NCI-H2107 treated with DMSO at 0.1 percent for 48 hours (cell line): ENCODE data around the gene ATG4A.

Experiments
- DNase-seq: peaks from one replicate; lab custom pipeline; 2025; ENCODE audit not compliant: unreplicated experiment; lab: John Stamatoyannopoulos, UW

ATG4A gene

GRCh38 chrX:108121291-108121690 lies 29.7 kb downstream of the ATG4A start:
- DNase-seq: no peak

- no peak for DNase-seq
Observed at GRCh38 chrX:108122748-108123147, 31.2 kb downstream of the ATG4A start.

DNA sequence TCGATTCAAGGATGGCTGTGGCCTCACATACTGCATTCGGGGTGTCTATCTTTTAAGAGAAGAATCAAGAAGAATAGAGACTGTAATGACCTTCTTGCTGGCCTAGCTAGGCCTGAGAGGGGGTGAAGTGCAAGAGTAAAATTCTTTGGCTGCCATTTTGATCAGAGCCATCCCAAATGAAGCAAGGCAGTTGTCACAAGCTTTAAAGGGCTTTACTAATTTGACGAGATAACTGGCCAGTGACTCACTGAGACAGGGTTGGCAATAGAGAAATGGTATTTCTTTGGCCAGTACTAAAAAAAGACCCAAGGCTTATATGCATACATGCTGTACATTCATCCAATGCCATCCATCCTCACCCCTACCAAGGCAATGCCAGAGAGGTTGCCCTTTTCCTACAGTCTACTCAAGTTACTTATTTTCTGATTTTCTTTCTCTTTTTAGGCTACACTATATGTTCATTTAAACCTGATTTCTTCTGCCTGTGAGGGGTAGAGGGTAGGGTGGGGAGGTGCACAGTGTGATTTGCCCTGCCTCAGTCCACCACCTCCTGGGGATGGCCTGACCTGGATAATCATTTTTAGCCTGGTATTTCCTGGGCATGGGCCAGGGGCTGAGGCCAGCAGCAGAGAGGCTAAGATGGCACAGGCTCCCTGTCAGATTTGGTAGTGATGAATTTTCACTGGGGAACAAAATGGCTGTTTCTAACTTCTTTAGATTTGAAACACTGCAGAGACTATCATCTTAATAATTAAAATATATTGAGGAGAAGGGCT lies 32.2 kb downstream of the ATG4A start:
- DNase-seq: no peak

DNA sequence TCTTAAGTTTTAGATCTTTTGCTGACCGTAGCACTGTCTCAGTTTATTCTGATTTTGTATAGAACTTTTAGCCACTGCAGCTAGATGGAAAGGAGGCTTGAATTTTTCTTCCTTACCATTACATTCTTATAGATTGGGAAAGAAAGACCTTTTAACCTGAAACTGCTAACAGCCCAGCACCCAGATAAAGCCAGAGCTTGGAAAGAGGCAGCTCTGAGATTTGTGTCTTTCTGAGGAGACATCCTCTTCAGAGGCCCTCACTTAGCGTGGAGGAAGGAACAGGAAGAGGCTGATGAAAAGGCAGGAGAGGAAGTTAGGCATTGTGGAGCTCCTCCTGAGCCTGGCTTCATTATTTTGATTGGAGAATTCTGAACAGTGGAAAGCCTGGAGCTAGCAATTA lies 35.1 kb downstream of the ATG4A start:
- no peak for DNase-seq

DNA sequence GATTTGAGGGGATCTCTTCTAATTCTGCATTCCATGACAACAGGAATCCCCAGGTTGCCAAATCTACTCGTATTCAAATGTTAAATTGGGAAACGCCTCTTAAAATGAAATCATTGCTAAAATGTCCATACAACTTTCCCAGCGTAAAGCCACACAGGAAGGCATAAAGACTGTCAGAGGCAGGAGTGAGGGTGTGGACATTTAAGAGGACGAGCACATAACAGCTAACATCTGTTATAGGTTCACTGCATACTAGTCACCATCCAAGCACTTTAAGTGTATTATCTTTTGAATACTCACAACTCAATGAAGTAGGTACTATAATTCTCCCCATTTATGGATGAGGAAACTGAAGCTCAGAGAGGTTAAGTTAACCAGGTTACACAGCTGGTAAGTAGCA lies 35.6 kb downstream of the ATG4A start:
- no peak for DNase-seq

- DNase-seq: no peak
Observed at GRCh38 chrX:108130889-108131288, 39.3 kb downstream of the ATG4A start.

- no peak for DNase-seq
Observed at GRCh38 chrX:108131471-108131870, 39.9 kb downstream of the ATG4A start.

- DNase-seq: no peak
Observed at GRCh38 chrX:108132034-108132433, 40.5 kb downstream of the ATG4A start.

DNA sequence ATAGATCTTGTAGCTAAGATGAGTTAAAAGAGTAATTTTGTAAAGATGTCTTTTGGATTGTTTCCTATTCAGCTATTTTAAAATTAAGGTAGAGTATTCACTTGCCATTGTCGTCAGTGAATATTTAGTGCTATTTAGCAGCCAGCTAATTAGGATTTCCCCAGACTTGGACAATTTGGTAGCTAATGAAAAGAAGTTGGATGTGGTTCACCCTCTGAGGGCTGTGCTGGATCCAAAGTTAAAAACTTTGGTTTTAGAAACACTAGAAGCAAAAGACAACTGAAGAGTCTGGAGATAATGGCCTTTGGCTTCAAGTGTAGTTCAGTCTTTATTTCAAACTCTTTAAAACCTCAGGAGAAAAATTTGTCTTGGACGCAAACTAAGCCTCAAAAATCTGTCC lies 41.3 kb downstream of the ATG4A start:
- no peak for DNase-seq

GRCh38 chrX:108134724-108135123 lies 43.1 kb downstream of the ATG4A start:
- no peak for DNase-seq

DNA sequence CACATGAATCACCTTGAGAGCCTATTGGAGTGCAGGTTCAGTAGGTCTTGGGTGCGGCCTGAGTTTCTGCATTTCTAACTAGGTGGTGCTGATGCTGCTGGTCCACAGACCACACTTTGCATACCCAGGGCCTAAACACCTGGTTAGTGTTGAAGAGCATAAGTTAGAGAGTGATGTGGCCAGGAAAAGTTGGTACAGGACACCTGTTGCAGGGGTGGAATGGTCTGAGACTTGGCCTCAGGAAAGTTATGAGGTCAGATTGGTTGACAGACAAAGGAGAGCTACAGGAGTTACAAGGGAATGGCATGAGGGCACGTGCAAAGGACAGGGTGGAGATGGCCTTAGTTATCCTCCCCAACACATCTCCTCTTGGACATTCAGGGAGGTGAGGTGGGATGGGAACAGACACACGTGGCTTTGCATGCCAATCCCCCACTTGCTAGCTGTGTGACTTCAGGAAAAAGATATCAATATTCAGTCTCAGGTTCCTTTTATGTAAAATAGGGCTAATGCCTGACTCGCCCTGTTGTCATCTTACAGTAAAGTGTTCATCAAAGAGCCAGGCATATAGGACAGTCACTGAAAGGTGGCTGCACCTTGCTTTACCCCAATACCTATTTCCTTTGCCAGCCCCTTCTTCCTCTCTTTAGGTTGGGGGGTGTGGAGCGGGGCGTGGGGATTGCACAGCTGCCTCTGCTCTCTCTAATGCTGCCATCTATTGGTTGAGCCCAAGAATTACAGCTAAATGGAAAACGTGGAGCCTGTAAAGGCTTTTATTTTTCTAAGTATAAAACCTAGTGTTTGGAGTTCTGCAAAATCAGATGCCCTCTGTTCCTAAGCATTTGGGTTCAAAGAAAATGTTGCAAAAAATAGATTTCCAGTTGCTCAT lies 47.5 kb downstream of the ATG4A start:
- no peak for DNase-seq

DNA sequence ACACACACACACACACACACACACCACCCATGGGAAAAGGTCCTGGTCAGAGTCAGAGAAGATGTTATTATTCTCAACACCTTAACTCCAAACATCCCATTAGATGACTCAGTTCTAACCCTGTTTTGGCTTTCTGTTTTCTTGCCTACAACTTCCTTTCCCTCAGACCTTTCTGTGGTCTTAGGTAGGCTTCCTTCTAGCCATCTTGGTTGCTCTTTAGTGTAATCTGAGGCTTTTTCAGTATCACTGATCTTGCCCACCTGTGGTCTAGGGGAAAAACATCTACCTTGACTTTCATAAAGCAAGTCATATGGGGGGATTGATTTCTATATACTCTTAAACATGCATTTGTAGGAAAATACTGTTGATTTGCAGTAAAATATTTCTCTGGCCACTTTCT lies 56.9 kb downstream of the ATG4A start:
- no peak for DNase-seq

DNA sequence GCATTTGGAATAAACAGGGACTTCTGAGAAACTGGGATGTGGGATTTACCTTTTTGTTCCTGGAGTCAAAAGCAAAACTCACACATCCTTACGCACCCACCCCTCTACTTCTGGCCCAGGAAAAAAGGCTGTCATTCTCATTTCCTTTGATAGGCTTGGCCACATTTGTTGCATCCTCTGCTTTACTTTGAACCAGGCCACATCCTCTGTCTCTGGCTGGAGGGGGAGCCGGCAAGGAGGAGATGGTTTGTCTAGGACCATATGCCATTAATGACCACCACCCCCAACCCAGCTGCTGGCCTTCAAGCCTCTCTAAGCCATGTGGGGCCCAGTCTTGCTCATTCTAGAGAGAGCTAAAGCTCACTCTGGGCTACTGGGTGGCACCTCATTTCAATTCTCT lies 64.5 kb downstream of the ATG4A start:
- DNase-seq: no peak

DNA sequence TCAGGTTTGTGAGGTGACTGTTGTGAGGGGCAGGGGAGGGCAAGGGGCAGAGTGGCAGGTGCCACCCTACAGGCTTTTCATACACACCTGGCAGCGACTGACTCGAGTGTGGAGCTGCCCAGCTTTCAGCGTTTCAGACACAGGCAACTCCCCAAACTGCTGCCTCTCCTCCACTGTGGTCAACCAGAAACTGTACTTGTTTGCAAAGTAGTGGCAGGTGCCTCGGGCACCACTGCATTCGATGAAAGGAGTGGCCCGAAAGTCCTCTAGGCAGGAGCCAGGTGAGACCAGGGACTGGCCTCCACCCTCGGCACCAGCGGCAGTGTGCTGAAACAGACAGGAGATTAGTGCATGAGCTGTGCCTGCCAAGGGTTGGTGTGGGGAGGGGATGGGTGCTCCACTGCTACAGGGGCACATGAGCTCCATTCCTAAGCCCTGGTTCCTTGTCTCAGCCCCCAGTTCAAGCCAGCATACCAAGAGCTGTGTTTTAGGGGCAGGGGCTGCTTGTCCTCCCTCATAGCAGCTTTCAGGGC lies 65.4 kb downstream of the ATG4A start:
- no peak for DNase-seq

GRCh38 chrX:108157628-108158027 lies 66.0 kb downstream of the ATG4A start:
- no peak for DNase-seq

- no peak for DNase-seq
Observed at GRCh38 chrX:108159028-108159670, 67.6 kb downstream of the ATG4A start.

DNA sequence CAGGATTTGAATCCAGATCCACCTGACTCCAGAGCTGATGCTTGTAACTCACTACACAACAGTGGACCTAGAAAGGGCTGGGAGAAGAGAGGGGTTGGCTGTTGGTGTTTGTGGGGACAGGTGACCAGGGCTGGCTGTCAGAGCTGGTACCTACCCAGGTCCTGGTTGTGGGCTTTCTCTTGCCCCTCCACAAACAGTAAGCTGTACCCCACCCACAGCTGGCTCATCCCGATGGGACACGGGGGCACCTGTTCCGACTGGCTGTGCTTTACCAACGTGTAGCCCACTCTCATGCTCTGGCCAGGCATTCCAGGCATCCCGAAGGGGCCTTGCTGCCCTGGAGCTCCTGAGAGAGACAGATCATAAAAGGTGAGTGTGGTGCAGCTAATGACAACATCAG lies 68.7 kb downstream of the ATG4A start:
- no peak for DNase-seq

DNA sequence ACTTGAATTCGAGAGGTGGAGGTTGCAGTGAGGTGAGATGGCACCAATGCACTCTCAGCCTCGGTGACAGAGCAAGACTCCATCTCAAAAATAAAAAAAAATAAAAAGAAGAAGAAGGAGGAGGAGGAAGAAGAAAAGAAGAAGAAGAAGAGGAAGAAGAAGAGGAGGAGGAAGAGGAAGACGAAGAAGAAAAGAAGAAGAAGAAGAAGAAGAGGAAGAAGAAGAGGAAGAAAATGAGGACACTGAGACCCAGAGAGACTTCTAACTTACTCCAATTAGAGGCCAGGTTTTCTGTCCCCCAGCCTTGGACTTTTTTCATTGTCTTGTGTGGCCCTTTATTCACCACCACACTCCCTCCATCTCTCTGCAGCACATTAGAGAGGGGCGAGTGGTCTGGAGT lies 70.7 kb downstream of the ATG4A start:
- DNase-seq: no peak

DNA sequence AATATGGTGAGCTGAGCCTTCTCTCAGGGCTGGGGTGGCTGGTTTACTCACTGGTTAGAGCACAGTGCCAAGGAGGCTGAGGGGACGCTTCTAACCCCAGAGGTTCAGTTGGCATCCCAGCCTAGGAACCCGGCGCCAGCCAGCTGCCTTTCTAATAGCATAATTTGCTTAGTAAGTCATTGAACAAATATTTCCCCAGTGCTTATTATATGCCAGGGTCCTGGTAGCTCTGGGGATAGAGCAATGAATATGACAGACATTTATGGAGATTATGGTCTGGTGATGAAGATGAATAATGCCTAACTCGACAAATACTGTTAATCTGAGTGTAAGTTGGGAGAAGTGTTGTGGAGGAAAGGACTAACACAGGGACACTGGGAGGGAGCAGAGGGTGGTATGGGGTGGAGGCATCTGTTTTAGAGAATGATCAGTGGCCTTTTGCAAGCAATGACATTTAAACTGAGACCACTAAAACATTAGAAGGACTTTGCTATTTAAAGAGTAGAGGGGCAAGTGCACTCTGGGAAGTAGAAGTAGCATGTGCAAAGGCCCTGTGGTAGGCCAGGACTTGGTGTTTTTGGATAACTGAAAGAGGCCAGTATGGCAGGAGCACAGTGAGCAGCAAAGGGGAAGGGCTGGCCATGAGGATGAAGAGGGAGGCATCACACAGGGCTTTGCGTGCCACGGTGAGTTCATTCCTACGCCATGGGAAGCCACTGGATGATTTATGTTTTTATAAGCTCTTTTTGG lies 71.9 kb downstream of the ATG4A start:
- DNase-seq: no peak

DNA sequence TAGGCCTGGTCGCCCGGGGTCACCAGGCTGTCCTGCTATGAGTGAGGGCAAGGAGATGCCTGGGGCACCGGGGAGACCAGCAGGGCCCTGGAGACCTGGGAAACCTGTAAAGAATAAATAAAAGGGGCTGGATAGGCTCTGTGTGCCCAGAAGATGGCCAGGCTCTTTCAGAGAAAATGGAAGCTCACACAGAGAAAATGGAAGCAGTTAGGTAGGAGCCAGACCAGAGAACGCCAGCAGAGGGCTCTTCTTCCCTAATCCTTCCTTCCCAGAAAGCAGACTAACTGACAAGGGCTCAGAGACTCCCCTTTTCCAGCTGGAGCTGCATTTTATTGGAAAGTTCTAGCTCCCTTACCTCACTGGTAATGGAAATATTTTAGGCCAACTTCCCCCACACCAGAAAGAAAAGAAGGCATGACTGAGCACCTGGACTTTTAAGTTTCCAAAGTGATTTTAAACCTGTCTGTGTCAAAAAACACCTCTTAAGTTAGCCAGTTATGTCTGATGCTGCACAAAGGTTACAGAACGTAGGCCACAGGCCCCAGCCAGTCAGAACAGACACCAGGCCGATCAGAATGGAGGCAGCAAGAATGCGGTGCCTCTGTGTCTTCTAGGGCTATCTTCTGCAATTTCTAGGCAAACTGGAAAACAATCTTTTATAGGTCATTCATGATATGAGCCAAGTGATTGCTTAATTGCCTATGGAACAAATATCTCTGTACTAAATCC lies 74.0 kb downstream of the ATG4A start:
- DNase-seq: peak; percentile 33
